NCI-H2029 treated with DMSO at 0.1 percent for 48 hours (cell line): Measurements from ENCODE around the gene RMDN3.
A peak's percentile ranks its signal among the peaks of the same experiment; 100 is the strongest.

Experiments used
- DNase-seq: peaks from one replicate; lab custom pipeline; 2025; lab: John Stamatoyannopoulos, UW

RMDN3 gene

DNA sequence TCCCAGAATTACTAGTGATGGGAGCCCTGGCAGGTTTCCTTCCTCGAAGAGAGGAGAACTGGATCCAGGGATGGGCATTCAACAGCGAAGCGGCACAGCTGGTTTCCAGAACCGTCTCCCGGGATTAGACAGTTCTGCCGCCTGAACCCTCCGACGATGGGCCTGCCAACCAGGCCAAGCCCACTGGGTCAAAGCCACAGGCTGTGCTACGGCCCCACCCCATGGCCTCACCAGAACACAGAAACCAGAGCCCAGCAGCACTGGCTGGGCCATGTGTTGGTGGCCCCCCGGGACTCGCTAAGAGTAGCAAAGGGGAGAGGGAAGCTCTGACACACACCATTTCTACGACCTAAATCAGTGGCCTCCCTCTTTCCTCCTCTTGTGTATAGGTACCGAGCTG, 17.0 kb upstream of the RMDN3 start:
- DNase-seq, result no peak

DNA sequence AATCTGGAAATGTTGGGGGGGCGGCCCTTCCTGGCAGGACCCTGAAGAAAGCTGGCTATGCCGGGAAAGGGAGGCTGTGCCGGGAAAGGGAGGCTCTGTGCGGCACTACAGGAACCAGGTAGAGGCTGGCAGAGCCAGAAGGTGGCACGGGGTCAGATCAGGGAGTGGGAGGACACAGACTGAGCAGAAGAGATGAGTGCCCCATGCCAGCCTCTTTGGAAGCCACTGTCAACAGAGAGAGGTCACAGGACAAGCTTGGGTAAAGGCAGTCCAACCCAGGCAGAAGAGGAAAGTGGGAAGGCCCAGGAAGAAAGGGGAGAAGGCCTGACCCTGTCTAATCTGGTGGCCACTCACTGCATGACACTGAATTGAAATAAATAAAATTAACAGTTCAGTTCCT, 16.2 kb upstream of the RMDN3 start:
- no peak for DNase-seq

DNA sequence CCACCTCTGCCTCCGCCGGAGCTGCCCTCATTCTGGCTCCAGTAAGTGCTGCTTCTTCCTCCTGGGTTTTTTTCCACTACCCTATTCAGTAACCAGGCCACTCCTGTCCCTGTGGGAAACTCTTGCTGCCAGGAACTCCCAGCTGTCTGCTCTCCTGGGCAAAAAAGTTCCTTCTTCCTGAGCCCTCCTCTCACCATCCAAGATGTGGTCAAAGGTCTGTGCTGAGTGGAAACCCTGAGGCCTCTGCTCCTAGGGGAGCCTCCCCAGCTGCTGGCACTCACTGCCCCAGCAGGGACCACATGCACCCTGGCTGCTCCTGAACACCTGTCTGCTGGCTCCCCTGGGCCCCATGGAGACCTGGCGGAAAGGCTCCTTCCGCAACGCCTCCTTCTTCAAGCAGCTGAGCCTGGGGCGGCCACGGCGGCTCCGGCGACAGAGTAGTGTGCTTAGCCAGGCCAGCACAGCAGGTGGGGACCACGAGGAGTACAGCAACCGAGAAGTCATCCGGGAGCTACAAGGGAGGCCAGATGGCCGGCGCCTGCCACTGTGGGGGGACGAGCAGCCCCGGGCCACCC, 15.2 kb upstream of the RMDN3 start:
- DNase-seq, result no peak

DNA sequence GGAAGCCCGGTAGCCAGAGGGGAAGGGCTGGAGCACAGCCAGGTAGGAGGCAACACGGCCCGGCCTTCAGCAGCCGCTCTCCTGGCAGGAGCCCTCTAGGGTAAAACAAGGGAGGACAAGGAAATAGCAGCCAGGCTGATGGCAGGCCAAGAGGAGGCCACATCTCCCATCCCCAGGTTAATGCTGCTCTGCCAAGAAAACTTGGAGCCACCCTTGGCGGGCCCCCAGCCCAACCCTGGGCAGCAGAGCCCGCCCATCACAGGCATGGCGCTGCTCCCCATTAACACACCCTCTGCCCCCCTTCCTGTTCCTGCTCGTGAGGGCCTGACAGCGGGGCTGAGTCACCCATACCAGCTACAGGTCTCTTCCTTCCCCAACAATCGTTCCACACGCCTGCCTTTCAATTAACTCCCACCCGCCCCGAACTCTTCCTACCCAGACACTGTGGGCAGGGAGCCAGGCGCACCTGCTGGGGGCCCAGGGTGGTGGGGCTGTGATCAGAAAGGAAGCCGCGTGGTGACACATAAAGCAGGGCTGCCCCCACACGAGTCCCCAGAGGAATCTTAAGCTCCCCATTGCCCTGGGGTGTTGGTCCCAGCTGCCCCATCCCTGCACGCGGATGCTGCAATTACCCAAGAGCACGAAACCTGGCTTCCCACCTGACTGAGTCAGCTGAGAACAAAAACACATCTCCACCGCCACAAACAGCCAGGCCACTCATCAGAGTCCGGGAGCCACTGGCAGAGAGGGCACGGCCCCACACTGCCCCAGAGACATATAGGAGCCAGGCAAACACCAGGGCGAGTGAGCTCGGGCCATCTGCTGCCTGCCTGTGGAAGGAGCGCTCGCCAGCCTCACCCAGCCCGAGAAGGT, 14.5 kb upstream of the RMDN3 start, which contains the start of gene C15orf62:
Gene C15orf62 (plus strand): TSS at position 707 of the 873 bp plus-strand sequence. CDS start 516 bp downstream, outside the sequence.
- DNase-seq, result no peak

DNA sequence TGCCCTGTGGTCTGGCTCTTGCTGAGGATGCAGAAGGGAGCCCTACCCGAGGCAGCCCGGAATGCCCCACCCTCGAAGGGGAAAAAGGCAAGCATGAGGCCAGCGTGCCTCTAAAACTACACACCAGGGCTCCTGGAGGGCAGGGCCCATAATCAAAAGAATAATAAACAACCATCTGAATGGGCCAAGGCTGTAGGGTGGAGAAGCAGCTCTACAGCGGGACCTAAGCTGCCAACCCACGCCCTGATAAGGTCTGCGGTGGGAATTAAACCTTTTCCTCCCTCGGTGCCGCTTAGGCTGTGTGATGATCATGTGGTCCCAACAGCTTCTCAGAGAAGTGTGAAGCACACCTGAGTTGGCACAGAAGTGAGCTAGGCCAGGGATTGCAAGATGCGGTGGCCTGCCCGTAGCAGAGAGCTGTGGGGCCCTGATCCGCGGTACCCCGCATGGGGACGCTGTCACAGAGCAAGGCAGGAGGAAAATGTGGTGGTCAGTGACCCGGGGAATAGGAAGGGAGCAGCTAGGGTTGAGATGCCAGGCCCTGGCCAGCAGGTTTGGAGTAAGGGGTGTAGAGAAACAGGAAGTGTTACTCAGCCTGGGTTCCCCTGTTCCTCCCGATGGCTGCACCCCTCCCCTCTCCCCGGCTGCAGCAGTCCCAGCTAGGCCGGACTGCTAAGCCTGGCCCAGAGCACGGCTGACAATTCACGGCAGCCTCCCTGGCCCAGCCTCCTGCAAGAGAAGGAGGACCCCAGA, 13.6 kb upstream of the RMDN3 start:
- DNase-seq, result no peak

DNA sequence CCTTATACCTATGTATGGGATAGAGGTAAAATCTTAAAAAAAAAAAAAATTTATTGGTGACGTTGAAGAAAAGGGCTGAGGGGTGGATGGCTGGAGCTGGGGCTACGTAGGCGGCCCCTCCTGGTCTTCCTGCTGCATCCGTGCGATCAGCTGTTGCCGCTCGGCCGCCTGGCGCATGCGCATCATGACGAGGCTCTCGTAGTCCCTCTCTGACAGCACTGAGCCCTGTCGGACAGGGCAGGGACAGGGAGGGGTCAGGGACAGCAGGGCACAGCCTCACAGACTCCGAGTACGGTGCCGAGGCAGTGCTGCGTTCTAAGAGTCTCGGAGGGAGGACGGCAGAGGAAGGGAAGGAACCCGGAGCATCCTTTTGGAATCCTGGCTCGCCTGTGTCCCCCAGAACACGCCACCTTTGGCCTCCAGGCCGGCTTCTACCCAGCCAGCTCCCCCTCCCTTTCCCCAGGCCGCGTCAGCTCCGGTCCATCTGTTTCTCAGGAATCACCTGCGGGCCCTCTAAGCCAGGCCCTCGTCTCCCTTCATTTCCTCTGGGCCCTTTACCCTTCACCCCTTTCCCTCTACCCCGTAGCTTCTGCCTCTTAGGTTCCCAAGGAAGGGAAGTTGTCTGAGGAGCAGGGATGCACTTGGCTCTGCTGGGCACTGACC, 12.9 kb upstream of the RMDN3 start:
- DNase-seq, result no peak

DNA sequence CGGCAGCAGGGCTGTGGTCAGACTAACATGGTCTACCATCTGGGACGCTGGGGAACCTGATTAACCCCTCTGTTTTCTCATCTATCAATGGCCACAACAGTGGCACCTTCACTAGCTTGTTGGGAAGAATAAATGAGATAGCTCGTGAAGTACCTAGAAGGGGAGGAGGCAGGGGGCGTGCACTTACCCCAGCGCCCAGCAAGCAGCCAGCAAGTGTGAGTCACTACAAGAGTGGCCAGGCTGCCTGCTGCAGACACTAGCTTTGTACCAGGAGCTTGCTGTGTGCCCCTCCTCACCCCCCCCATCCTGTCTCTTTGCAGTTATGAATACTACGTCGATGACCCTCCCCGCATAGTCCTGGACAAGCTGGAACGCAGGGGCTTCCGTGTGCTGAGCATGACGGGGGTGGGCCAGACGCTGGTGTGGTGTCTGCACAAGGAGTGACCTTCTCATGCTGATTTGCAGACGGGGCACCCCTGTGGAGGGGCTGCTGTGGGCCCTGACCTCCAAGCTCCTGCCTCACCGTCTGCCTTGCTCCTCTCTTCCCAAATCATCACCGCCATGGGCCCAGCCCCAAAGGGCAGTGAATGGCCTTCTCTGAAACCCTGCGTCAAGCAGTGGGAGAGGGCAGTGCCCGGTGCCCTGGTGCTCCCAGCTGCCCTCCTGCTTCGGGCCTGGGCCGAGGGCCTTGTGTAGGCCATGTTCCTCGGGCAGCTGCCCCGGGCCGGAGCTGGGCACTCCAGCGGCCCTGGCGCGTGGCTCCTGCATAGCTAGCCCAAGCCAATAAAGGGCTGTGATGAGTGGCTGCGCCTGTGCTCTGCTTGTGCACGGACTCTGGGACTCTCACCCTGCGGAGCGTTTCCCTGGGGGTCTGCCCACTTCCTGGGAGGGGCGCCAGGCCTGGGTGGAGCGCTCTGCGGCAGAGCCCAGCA, 12.1 kb upstream of the RMDN3 start:
- no peak for DNase-seq

DNA sequence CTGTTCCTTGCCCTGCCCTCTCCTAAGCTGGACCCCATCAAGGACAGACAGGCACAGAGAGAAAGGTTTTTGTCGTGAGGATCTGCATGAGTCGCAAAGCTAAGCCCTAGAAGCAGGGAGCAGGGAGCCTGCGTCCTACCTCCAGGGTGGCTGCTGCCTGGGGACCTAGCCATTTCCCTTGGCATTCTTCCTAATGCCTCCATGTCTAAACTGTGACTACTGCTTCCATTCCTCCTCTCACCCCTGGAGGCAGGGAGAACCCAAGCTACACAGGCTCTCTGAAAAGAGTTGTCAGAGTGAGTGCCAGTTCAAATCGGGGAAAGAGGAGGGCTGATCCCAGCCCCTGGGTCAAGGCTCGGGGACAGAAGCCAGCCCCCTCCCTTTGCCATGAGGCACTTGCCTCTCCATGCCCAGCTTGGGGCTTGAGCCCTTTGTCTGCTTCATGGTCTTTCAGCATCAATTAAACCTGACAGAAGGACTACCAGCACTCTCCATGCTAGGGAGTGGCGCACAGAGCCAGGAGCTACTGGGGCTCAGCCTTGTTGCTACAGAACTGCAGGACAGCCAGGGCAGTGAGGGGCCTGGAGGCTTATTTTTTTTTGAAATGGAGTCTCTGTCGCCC, 11.3 kb upstream of the RMDN3 start:
- no peak for DNase-seq

DNA sequence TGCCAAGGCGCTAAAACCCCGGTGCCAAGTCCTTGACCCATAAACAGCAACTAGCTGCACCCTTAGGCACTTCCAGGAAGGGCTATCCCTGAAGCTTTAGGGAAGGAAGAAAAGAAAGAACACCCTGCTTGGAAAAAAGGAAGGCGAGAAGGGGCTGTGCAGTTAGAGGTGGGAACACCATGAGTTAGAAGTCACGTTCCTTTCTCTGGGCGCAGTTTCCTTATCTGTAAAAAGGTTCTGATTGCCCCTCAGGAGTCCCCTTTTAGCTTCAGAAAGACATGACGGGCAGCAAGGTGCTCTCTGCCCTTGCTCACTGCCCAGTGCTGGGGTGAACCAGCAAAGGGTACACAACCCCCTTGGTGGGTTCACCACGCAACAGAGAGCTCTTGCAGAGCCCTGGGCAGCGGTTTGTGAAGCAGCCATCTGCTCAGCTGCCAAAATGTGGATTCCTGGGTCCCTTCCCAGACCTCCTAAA, 9.6 kb upstream of the RMDN3 start:
- DNase-seq, result no peak

DNA sequence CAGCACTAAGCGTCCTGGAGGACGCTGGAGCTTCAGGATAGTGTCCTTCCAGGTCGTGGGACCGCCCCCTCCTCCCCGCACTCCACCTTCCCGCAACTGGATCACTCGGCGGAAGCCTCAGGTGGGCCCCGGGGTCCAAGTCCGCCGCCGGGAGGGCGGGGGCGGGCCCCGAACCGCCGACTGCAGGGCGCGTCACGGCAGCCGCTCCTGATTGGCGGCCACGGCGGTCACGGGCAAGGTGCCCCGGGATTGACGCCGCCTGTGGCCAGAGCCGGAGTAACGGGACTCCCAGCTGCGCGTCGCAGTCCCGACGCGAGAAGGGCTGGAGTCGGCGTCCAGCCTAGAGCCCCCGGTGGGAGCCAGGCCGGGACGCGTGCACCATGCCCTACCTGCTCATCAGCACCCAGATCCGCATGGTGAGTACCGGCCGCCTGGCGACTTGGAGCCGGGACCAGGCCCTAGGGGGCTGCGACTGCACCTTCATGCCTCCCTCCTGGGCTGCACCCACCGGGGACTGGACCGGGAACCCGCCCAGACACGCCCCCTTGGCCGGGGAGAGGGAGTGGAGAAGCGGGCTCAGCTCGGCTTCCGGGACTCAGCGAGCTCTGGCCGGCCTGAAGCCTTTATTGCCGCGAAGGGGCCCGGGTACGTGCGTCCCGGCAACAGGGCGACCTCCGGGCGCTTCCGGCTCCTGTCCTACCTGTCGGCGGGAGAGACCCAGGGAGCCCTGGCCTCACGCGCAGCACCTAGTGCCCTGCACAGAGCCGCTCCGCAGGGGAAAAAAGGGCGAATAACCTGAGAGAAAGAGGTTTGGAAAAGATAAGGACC, 9.0 kb upstream of the RMDN3 start, which contains the start of gene GCHFR:
Gene GCHFR (plus strand): TSS at position 268 of the 828 bp plus-strand sequence. CDS start 113 bp downstream, at position 381.
- no peak for DNase-seq

DNA sequence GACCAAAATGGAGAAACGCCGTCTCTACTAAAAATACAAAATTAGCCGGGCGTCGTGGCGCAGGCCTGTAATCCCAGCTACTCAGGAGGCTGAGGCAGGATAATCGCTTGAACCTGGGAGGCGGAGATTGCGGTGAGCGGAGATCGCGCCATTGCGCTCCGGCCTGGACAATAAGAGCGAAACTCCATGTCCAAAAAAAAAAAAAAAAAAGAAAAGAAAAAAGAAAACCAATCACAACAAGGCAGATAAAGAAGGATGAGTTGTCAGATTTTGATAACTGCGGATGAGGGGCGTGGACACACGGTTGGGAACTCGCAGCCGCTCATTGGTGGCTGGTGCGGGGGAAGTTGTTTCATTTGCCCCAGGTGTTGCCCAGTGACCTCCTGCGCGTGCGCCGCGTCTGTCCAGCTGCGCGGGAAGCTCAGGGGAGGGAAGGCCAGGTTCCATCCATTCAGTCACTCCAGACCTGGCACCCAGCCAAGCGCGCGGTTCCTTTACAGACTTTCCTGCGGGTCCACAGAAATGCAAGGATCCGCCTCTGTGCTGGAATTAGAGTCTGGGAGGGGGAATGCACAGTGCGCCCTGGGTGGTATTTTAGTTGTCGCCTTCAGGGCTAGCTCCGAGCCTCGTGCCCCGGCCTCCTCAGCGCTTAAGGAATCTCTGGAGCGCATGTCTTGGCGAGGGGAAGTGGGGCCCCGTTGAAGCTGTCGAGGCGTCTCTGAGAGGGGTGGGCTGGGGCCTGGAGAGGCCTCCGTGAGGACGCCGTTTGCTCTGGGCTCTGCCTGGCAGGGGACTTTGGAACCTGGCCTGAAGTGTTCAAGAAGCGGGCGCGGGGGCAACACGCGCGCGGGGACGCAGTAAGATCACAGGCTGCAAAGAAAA, 8.1 kb upstream of the RMDN3 start:
- DNase-seq, result peak; percentile 44

DNA sequence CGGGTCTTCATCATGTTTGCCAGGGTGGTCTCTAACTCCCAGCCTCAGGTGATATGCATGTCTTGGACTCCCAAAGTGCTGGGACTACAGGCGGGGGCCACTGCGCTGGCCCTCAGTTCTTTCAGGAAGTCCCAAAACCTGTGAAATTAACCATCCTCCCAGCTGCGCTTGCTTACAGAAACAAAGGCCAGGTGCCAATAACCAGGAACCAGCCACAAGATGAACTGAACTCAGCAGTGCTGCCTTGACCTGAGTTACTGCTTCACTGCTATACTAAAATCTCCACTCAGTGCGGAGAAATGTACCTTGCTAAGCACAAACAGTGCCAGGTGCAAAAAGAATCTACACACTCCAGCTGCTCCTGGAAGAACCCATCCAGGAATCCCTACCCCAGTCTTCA, 4.9 kb upstream of the RMDN3 start:
- DNase-seq, result no peak

DNA sequence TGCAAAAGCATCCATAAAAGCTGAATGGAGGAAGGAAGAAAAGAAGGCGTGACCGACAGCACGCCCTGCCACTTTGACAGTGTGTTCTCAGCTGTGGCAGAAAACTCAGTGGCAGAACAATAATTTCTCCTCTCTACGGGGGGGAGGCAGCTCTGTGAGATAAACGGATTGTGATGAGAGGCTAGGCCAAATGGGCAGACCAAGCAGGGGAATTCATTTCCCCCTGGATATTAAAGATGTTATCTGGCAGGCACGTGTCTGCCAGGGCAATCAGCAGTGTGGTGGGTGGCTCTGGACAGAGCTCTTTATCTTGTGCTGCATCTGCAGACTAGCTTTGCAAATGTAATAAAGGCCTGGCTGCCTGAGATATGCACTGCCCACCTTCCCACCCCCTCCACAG, 1.9 kb upstream of the RMDN3 start:
- DNase-seq, result no peak

DNA sequence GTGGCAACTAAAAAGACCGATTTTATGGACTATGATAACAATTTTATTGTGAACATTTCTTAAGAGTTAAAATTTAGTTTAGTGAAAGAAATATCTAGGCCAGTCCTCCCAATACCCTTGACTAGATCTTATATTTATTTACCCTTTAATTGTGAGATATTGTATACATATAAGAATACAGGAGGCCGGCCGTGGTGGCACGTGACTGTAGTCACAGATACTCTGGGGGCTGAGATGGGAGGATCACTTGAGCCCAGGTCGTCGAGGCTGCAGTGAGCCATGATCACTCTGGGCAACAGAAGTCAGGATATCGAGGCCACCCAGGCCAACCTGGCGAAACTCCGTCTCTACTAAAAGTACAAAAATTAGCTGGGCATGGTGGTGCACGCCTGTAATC, 756 bp upstream of the RMDN3 start:
- DNase-seq, result no peak

DNA sequence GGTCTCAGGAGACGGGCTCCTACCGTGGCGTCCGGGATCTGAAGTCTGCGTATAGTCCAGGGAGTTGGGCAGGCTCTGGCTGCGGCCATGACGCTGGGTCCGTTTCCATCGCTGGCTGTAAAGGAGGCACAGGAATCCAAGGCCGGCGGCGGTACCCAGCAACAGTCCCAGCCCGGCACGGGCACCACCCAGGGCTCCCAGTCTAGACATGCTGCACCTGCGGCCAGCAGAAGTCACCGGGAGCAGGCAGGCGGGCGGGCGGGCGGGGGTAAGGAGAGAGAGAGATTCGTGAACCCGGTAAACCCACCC, 526 bp downstream of the RMDN3 start:
- no peak for DNase-seq

DNA sequence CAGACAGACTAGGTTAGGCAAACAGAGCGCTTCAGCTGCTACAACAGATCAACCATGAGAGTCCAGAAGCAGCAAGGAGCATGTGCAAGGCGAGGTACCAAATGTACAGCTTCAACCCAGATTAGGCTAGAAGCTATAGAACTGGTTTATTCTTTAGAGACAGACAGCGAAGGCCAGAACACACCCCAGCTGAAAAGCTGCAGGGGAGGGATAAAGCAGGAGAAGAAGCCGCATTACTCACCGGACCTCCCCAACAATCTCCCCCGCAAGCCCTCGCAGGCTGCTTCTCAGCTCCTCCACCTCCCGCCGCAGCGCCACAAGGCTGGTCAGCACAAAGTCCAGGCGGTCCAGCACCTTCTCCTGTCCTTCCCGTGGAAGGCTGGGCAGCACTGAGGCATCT, 3.3 kb downstream of the RMDN3 start:
- no peak for DNase-seq

DNA sequence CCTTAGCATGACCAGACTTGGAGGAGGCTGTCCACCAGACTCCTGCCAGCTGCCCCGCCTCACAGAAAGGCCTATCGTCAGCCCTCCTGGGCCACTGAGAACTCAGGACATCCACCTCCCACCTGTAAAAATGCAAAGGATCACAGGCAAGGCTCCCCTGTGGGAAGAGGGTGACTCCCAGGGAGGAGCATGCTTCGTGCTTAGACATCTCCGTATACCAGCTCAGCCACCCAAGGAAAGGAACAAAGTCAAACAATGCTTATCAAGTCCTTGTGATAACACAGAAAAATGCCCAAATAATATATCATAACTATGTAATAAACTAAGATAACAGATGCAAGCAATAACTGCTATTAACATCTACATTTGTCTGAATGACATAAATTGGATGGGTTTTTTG, 4.2 kb downstream of the RMDN3 start:
- no peak for DNase-seq

DNA sequence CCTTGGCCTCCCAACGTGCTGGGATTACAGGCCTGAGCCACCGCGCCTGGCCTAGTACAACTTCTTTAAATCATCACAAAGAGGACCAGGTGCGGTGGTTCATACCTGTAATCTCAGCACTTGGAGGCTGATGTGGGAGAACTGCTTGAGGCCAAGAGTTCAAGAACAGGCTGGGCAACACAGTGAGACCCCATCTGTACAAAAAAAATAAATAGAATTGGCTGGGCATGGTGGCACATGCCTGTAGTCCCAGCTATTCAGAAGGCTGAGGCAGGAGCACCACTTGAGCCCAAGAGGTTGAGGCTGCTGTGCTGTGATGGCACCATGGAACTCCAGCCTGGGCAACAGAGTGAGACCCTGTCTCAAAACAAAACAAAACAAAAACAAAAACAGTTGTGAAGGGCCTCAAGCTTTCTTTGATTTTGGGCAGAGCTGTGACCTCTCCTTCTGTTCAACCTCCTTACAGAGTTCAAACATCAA, 5.9 kb downstream of the RMDN3 start:
- DNase-seq, result no peak
